GM12865 (cell line): Measurements from ENCODE around the gene SIKE1.

Source experiments
- DNase-seq: peaks from one replicate; pipeline ENCODE4 v3.0.0; 2010; ENCODE audit warnings: low read depth
- H3K4me3 ChIP-seq: 2 replicates; pipeline ENCODE4 v1.5.1; 2011; ENCODE audit warnings: mild to moderate bottlenecking, low read depth, low read length, control low read depth
- CTCF ChIP-seq: IDR thresholded peaks from 2 replicates; pipeline ENCODE4 v1.5.1; 2011; ENCODE audit warnings: low read length, control low read depth, low read depth, inconsistent platforms; ENCODE audit not compliant: insufficient read depth; ENCODE audit errors: missing control alignments

Gene SIKE1

GRCh38 chr1:114723457-114723856, 57.0 kb downstream of the SIKE1 start:
- DNase-seq: no peak
- H3K4me3 ChIP-seq: no peak overlapping the region
- no peak for TF ChIP-seq CTCF

GRCh38 chr1:114720492-114720891, 60.0 kb downstream of the SIKE1 start:
- no peak for TF ChIP-seq CTCF
- no peak overlapping the region for H3K4me3 ChIP-seq
- DNase-seq: no peak
